Measurements from ENCODE around the gene SAMD1.

GRCh38 chr19:14050512-14050911 is 40.0 kb downstream of the SAMD1 start:
- TF ChIP-seq, protein P1, sequence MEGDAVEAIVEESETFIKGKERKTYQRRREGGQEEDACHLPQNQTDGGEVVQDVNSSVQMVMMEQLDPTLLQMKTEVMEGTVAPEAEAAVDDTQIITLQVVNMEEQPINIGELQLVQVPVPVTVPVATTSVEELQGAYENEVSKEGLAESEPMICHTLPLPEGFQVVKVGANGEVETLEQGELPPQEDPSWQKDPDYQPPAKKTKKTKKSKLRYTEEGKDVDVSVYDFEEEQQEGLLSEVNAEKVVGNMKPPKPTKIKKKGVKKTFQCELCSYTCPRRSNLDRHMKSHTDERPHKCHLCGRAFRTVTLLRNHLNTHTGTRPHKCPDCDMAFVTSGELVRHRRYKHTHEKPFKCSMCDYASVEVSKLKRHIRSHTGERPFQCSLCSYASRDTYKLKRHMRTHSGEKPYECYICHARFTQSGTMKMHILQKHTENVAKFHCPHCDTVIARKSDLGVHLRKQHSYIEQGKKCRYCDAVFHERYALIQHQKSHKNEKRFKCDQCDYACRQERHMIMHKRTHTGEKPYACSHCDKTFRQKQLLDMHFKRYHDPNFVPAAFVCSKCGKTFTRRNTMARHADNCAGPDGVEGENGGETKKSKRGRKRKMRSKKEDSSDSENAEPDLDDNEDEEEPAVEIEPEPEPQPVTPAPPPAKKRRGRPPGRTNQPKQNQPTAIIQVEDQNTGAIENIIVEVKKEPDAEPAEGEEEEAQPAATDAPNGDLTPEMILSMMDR (conservative IDR thresholded peaks at IDR 0.05; ENCODE audit: low read depth, low read length) = no peak
- no peak for TF ChIP-seq EZH2 (IDR thresholded peaks at IDR 0.05; ENCODE audit: low read length, unreplicated experiment)
- no peak for TF ChIP-seq EZH2phosphoT487 (IDR thresholded peaks at IDR 0.05; ENCODE audit: borderline replicate concordance, low read length)

Data from PC-3 (cell line).